Tongue (tissue), 2 donors: ENCODE data around the gene NUP107. TPM values are rescaled to one million over a fixed set of nuclear protein-coding genes. Genes with fewer than 3 reads are reported as not detected.
"Not testable (repeated sequence)": the region's sequence is repeated elsewhere in the genome, so short reads cannot be mapped to it uniquely, and the experiment has no call there.

Experiments
- DNase-seq: peaks from one replicate; pipeline ENCODE4 v3.0.0-alpha.2; 2015
- total RNA-seq: library from RNA; depleted of rRNA; stranded (reverse); fragments of >200 nt; gene quantifications from one replicate; pipeline ENCODE4 v1.2.3, GENCODE V29; 2014

The NUP107 gene
- total RNA-seq: 58.4 TPM

DNA sequence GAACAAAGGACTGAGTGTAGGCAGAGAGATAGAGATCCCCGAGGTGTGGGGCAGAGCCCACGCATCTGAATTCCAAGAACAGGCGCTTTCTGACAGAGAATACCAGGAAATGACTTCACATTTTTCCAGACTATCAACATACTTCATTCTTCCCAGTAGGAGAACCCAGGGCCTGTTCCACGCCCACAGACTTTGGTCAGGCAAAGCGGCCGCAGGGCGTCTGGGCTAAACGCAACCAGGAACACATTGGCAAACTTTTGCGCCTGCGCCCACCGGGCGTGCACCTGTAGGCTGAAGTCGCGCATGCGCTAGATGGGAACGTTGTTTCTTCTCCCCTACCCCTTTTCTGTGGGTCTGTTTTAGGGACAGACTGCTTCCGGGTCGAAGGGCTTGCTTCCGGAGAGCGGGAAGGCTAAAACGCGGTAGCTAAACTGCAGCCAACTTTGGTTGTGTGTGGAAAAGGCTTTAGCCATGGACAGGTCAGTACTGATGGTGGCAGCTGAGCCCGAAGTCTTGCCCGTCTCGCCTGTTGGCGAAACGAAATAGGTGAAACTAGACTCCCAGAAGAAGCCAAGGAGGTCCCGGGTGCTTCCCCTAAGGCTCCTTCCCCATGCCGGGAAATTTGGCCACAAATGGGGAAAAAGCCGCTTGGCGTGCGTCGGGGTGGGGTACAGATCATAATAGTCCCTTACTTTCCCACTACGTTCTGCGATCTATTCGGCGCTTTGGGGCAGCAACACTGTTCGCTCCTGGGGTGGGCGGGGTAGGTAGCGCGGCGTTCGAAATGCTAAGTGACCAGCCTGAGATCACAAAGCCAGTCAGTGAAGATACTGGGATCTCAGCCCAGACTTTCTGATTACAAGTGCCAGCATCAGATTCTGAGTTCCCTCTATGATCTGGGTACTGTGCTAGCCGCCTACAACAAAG is at the start of gene NUP107:
Gene NUP107 (plus strand): TSS at position 384 of the 927 bp plus-strand sequence. CDS start 88 bp downstream, at position 472.
- DNase-seq: peak; percentile 99

DNA sequence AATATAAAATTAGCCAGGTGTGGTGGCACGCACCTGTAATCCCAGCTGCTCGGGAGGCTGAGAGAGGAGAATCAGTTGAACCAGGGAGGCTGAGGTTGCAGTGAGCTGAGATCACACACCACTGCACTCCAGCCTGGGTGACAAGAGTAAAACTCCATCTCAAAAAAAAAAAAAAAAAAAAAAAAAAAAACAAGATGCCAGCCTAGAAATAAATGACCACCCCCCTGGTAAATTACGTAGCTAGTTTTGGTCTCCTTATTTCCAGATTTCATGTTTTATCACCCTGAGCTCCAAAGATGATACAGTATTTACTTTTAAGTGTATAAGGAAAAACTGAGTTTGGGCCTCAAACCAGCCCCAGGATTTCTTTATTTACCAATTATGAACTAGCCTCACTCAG is 49.3 kb upstream of the NUP107 start:
- not testable (repeated sequence) for DNase-seq

DNA sequence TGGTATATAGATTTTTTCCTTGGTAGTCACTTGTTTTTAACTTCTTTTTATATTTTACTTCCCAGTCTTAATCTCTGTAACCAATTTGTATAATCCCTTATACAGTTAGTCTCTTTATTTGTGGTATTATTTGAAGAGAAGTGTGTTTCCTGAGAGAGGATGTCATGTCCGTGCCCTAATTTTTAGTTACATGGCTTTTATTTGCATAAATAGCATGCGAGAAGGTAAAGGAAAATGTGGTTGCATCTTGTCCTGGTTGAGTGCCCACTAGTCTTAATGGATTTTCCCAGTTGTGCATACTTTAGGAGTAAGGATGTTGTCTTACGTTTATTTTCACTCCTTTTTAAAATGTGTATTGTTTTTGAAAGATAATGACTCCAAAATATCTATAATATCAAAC is 48.6 kb upstream of the NUP107 start:
- DNase-seq: no peak

DNA sequence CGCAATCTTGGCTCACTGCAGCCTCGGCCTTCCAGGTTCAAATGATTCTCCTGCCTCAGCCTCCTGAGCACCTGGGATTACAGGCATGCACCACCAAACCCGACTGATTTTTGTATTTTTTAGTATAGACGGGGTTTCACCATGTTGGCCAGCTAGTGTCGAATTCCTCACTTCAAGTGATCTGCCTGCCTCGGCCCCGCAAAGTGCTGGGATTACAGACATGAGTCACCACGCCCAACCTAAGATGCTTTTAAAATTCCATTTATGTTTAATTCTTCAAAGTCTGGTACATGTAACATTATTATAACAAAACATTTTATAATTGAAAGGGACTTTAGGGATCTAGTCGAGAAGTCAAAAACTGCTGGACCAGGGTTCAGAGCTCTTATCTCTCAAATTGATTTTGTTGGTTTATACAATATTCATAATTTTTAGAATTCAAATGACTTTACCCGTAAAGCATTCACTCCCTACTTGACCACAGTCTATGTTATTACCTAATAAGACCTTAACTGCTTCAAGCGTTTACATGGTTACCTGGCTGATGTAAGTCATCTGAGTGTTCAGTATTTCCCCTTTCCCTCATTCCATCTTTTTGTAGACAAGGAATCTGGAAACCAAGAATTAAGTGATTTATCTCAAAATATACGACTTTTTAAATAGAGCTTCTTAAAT is 47.9 kb upstream of the NUP107 start:
- DNase-seq: no peak

DNA sequence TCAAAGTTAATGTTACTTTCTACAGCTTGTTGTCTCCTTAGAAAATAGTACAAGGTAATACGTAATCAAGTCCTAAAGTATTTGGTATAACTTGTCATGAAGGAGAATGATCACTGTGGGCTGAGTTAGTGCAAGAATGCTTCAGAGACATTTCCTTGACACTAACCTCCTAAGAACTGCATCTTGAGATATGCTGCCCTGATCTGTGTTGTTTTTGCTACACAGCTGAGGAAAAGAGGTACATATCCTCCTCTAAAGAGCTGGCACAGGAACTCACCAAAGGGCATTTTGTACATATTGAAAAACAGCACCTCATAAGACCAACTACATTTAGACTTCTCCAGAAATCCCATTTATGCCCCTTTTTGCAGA is 47.4 kb upstream of the NUP107 start:
- no peak for DNase-seq

DNA sequence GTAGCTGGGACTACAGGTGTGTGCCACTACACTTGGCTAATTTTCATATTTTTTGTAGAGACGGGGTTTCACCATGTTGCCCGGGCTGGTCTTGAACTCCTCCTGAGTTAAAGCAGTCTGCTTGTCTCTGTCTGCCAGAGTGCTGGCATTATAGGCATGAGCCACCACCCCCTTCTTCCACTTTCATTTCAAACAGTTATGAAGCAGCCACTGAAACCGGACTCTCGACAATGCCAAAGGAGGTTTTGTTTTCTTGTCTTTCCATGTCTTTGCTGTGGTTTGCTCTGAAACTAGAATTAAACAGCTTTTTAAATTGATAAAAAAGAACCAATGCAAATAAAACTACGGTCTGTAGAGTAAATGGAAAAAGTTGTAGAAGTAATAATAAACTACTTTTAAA is 45.6 kb upstream of the NUP107 start:
- no peak for DNase-seq

DNA sequence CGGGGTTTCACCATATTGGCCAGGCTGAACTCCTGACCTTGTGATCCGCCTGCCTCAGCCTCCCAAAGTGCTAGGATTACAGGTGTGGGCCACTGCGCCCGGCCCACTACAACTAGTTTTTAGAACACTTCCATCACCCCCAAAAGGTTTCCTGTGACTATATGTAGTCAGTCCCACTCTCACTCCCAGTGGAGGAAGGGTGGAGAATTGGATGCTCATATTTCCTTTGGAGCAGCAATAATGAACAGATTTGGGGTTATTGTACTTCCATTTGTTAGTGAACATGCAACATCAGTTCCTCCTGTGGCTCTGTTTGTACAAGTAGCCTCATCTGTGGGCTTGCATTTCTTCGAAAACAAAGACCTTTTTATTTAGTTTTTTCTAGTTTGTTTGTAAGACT is 40.3 kb upstream of the NUP107 start:
- no peak for DNase-seq

DNA sequence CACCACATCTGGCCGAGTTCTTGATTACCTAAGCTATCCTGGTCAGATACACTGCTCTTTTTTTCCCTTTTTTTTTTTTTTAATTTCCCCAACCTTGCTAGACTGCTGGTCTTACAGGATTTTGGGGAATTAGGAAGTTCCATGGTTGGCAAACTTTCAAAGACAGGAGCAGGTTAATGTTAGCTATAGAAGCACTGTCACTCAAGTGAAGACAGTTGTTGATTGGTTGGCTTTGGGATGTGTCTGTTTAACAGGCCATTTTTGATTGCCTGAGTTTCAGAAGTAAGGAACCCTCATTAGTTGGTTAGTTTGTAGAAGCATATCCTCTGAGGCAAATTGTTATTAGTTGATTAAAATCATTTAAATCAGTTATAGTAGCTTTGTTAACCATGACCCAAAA is 39.3 kb upstream of the NUP107 start:
- no peak for DNase-seq

DNA sequence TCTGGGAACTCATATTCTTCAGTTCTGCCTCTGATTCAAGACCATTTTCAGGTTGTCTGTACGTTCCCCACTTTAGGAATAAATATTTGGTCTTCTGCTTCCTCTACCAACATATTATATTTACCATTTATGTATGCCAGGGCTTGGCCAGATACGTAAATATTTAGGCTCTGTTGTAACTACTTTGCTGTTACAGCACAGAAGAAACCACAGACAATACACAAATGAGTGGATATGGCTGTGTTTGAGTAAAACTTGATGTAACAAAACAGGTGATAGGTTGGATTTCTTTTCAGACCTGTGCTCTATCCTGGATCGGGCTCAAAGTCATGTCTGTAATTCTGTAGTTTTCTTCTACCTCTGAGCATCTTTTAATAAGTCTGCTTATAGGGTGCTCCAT is 38.6 kb upstream of the NUP107 start:
- DNase-seq: no peak

DNA sequence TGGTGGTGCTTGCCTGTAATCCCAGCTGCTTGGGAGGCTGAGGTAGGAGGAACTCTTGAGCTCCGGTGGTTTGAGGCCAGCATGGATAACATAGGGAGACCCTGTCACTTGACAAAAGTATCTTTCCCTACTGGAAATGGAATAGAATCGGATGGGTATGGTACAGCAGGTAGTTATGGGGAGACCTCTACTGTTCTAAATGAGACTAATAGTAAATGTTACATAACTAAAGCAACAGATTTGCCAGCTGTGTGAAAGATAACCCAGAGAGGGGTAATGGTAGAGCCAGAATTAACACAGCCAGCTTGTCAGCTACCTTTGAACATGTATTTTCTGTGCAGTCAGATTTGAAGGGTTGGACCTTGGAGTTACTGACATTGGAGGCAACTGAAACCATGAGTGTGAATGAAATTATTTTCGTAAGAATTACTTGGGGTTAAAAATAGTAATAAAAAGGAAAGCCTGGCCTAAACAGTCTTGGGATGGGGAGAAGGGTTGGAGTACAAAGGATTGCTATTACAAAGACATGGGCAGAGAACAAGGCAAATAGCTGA is 21.7 kb upstream of the NUP107 start:
- no peak for DNase-seq

DNA sequence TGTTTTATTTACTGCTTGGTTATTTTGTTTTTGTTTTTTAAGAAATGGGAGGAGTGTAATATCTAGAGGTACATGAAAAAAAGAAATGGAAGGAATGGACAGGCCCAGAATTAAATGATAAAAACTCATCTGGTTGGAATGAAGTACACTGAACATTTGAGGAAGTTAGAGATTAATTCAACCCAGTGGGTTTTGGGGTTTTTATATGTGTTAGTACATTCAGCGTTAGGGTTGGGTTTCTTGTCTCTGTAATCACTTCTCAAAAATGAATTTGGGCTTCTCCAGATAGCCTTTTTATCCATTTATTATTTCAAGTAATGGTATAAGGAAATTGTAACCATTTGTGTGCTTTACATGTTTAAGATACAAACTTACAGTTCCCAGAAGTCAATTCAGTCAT is 19.5 kb upstream of the NUP107 start:
- no peak for DNase-seq

DNA sequence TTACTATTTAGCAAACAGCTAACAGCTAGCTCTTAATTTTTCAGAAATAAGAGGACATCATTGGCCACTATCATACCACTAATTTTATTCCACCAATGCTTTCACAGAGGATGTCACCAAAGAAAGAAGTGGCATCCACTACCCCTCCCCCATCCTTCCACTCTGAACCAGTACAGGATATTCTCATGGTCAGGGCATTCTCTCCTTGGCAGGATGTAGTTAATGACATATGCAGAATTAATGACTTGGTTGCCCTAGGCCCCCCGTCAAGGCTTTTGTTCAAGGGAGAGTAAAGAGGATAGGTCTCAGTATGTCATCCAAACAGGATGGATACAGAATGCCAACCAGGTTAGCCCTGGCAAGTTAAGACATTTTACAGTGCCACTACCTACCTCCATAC is 18.9 kb upstream of the NUP107 start:
- DNase-seq: no peak

DNA sequence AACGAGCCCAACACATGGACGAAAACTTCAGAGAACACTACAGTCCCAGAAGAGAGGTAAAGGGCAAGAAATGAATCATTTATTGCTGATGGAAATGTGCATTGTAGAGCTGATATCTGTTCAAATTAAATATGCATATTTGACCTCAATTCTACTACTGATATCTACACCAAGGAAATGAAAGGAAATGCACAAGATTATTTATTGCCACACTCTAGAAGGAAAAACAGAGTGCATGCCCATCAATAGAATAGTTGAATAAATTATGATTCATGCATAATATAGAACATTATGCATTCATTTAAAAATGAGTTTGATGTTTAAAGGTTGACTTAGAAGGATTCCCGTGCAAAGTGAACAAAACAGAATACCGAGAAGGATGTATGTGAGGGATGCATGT is 15.6 kb upstream of the NUP107 start:
- DNase-seq: no peak

DNA sequence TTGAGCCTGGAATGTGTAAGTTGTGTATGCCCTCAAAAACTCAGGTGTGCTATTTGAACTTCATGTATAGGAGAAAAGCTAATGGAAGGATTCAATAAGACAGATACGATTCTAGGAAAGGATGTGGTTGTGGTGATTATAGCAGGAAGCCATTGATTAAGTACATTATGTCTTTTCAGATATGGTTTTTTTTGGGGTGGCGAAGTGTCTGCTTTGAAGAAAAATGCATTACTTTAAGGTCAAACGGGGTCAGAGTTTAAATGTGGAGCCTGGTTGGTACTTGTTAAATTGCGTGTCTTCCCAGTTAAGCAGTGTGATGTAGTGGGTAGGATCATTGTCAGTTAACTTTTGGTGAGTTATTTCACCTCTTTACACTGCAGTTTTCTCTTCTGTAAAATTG is 13.0 kb upstream of the NUP107 start:
- DNase-seq: no peak

DNA sequence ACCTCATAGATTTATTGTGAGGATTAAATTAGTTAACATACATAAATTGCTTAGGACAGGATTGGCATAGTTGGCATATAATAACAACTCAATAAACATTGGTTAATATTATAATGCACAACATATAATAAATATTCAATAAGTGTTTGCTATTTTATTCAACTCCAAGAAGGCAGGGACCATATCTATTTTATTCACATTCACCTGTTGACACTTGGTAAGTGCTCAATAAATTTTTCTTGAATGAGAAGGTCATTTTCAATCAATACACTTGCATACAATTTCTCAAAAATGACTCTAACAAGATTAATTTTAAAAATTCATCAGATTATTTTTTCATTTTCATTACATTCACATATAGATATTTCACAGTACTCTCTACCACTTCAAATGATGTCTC is 12.4 kb upstream of the NUP107 start:
- no peak for DNase-seq

DNA sequence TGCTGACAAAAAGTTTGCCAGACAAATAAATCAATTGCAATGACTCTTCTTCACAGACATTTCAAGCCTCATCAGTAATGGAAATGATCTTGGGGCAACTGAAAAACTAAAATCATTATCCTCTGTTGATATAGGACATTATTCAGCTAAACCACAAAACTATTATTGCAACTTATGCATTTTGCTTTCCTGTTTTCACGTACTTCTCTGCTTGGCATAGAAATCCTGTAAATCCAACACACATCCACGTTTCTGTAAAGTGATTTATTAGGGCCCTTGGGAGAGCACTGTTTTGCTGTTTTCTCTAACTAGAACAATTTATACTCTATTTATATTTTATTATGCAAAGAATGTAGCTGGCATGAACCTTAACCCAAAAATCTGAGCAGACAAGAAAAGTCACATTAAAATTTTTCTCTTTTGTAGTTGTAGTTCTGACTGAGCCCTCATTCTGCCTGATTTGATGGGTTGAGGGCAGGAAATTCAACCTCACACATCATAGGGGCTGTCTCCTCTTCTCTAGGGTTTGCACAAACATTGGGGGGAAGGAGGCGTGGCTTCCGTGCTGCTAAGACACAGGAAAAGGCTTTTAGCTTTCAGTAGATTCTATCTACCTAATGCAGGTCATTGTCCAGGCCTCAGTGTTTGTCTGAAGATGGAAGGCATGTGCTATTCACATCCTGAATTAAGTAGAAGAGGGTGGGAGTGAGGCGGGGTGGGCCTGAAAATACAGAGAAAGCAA is 11.5 kb upstream of the NUP107 start:
- DNase-seq: no peak

DNA sequence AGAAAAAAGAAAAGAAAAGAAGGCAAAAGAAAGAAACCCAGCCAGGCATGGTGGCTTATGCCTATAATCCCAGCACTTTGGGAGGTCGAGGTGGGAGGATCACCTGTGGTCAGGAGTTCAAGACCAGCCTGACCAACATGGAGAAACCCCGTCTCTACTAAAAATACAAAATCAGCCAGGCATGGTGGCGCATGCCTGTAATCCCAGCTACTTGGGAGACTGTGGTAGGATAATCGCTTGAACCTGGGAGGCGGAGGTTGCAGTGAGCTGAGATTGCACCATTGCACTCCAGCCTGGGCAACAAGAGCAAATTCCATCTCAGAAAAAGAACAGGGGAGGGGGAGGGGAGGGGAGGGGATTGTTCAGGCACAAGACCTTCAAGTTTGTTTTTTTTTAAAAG is 9.9 kb upstream of the NUP107 start:
- not testable (repeated sequence) for DNase-seq

DNA sequence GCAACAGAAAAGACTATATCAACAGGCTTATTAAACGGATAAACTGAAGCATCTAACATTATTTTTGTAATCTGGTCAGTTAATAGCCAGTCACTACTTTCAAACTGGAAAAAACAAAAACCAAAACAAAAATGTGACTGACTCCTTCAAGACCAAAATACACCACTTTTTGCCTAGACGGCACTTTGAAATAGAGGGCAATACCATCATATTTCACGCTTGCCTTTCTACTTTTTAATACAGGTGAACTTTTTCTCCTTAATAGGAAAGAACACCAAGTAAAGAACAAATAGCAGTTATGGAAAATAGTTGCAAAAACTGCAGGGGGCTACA is 550 bp upstream of the NUP107 start:
- DNase-seq: no peak

DNA sequence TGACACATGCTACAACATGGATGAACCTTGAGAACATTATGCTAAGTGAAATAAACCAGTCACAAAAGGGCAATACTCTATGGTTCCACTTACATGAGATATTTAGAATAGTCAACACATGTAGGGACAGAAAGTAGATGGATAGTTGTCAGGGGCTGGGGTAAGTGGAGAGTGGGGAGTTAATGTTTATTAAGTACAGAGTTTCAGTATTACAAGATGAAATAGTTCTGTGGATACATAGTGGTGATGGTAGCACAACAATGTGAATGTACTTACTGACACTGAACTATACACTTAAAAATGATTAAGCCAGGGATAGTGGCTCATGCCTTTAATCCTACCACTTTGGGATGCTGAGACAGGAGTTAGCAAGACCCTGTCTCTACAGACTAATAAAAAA is 8.7 kb downstream of the NUP107 start:
- no peak for DNase-seq

DNA sequence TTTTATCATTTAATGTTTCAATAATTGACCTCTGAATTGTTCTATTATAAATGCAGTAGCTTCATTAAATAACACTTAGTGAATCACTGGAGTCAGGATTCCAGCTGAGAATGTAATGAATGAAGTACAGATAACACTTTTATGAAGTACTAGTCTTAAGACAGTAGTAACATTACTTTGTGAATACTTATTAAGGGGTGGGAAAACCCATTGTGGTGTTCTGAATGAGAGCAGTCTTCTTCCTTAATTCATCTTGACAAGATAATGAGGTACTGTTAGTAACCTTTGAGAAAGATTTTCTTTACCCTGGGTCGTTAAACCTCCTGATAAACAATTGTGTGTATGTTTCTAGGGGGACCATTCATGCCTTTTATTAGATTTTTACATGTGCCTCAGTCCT is 12.7 kb downstream of the NUP107 start:
- no peak for DNase-seq

DNA sequence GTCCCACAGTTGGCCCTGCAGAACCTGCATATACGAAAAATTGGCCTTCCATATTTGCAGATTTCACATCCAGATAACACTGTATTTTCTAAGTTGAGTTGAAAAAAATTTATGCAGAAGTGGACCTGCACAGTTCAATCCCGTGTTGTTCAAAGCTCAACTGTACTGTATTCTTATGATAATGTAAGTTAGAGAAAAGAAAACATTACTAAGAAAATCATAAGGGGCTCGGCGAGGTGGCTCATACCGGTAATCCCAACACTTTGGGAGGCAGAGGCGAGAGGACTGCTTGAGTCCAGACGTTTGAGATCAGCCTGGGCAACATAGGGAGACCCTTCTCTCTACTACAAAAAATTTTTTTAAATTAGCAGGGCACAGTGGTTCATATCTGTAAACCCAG is 41.0 kb downstream of the NUP107 start:
- no peak for DNase-seq

DNA sequence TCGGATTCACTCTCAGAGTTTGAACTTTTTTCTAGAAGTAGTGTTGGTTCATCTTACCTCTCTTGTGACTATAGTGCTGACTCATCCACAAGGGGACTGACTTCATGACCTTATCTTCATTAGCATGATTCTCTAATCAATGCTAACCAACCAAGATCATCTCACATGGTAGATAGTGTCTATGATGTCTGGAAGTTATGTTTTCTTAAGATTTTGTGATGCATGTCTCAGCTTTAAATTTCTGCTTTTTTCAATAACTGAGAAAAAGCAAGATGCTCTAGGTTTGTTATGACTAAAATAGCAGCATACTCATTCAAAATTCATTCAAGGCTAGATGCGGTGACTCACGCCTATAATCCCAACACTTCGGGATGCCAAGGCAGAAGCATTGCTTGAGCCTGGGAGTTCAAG is 46.9 kb downstream of the NUP107 start:
- no peak for DNase-seq

DNA sequence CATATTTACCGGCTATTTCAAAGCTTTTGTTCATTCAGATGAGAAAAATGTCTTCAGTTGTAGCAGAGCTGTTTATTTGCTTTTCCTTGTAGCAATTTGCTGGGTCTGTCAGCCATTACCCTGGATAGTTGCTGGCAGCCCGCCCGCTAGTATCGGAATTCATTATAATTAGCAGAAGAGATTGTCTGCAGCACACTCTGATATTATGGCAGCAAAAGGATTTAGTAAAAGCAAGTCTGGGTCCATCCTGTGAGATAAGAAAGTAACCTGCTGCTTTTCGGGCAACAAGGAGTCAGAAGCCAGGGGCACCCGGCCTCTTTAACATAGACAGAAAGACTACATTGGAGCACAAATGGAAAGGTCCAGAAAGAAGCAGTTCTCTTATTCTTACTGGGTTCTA is 53.1 kb downstream of the NUP107 start:
- DNase-seq: peak; percentile 25
